IMR-90 (cell line): Measurements from ENCODE around the gene PDCD1LG2. TPM values are rescaled to one million over a fixed set of nuclear protein-coding genes. Genes with fewer than 3 reads are reported as not detected.

Experiments used
- ATAC-seq: fragments of 200-7000 bp; cut with Tn5 transposase; 2 replicates; pipeline ENCODE4 v1.9.1; 2020; ENCODE audit warnings: low read depth, mild to moderate bottlenecking, moderate library complexity
- BruUV-seq: library from RNA; stranded (reverse); fragments of 400-500 nt; replicated peaks from 2 replicates; lab custom pipeline; 2021; lab: Mats Ljungman, UMichigan
- CTCF ChIA-PET: fragments of 300-600 bp; formaldehyde crosslinking; extraction: SDS; loops from one replicate; lab custom pipeline; 2021; ENCODE audit warnings: antibody characterized with exemption; lab: Yijun Ruan, JAX
- POLR2A ChIA-PET: fragments of 300-600 bp; sonication (Branson Sonifier 250); formaldehyde crosslinking; loops from one replicate; lab custom pipeline; 2022; ENCODE audit warnings: antibody characterized with exemption; ENCODE audit not compliant: unreplicated experiment; lab: Charles Lee
- DNase-seq: peaks from one replicate; pipeline ENCODE4 v3.0.0; 2013
- H2AFZ ChIP-seq: replicated peaks from 2 replicates; pipeline ENCODE3; 2013; ENCODE audit warnings: low read length, mild to moderate bottlenecking; ENCODE audit not compliant: poor library complexity
- H2AK5ac ChIP-seq: 2 replicates; pipeline ENCODE4 v1.6.1; 2013; ENCODE audit warnings: low read depth, low read length, inconsistent platforms
- H2AK9ac ChIP-seq: replicated peaks from 2 replicates; pipeline ENCODE3; 2013; ENCODE audit warnings: mild to moderate bottlenecking, low read depth, low read length, moderate library complexity; ENCODE audit not compliant: poor library complexity
- H2BK120ac ChIP-seq: 2 replicates; pipeline ENCODE4 v1.6.1; 2013; ENCODE audit warnings: low read depth, low read length, inconsistent platforms
- H2BK15ac ChIP-seq: 3 replicates; pipeline ENCODE4 v1.6.1; 2013; ENCODE audit warnings: low read depth, low read length, inconsistent platforms
- H2BK20ac ChIP-seq: 2 replicates; pipeline ENCODE4 v1.6.1; 2013; ENCODE audit warnings: low read depth, mild to moderate bottlenecking, inconsistent platforms, low read length, moderate library complexity
- H2BK5ac ChIP-seq: 2 replicates; pipeline ENCODE4 v1.6.1; 2013; ENCODE audit warnings: mild to moderate bottlenecking, low read depth, low read length, inconsistent platforms; ENCODE audit not compliant: poor library complexity, severe bottlenecking
- H3K14ac ChIP-seq: replicated peaks from 2 replicates; pipeline ENCODE4 v1.6.1; 2013; ENCODE audit warnings: low read depth, low read length, inconsistent platforms
- H3K18ac ChIP-seq: 2 replicates; pipeline ENCODE4 v1.6.1; 2013; ENCODE audit warnings: low read depth, low read length, control low read depth
- H3K23ac ChIP-seq: 2 replicates; pipeline ENCODE4 v1.6.1; 2013; ENCODE audit warnings: low read depth, low read length, inconsistent platforms
- H3K27ac ChIP-seq: 2 replicates; pipeline ENCODE4 v1.5.1; 2013; ENCODE audit warnings: mild to moderate bottlenecking, control low read depth, low read length; ENCODE audit not compliant: insufficient read depth
- H3K27me3 ChIP-seq: 2 replicates; pipeline ENCODE4 v1.6.1; 2013; ENCODE audit warnings: low read length; ENCODE audit not compliant: control insufficient read depth, insufficient read depth
- H3K36me3 ChIP-seq: 2 replicates; pipeline ENCODE4 v1.6.1; 2013; ENCODE audit warnings: low read length, mixed read lengths; ENCODE audit not compliant: control insufficient read depth, insufficient read depth
- H3K4ac ChIP-seq: 2 replicates; pipeline ENCODE4 v1.6.1; 2013; ENCODE audit warnings: low read depth, low read length, inconsistent platforms
- H3K4me1 ChIP-seq: 2 replicates; pipeline ENCODE4 v1.6.1; 2013; ENCODE audit warnings: low read length, mixed read lengths; ENCODE audit not compliant: control insufficient read depth, insufficient read depth
- H3K4me2 ChIP-seq: 2 replicates; pipeline ENCODE4 v1.6.1; 2013; ENCODE audit warnings: low read depth, mild to moderate bottlenecking, control low read depth, low read length, moderate library complexity
- H3K4me3 ChIP-seq: 2 replicates; pipeline ENCODE4 v1.5.1; 2013; ENCODE audit warnings: low read depth, mild to moderate bottlenecking, control low read depth, low read length, moderate library complexity; ENCODE audit not compliant: insufficient read depth
- H3K56ac ChIP-seq: 2 replicates; pipeline ENCODE4 v1.6.1; 2013; ENCODE audit warnings: low read length, inconsistent platforms; ENCODE audit not compliant: insufficient read depth; ENCODE audit errors: extremely low read depth
- H3K79me1 ChIP-seq, 2 experiments: 2 replicates each; pipeline ENCODE4 v1.6.1; 2013; ENCODE audit warnings: low read length in 2 of 2, inconsistent platforms in 1 of 2, low read depth in 1 of 2
- H3K9ac ChIP-seq: 2 replicates; pipeline ENCODE4 v1.6.1; 2013; ENCODE audit warnings: low read depth, low read length, control low read depth
- H3K9me1 ChIP-seq: 2 replicates; pipeline ENCODE4 v1.6.1; 2013; ENCODE audit warnings: low read length, inconsistent platforms; ENCODE audit not compliant: insufficient read depth
- H3K9me3 ChIP-seq: 2 replicates; pipeline ENCODE4 v1.6.1; 2013; ENCODE audit warnings: low read length; ENCODE audit not compliant: control insufficient read depth, insufficient read depth
- H4K20me1 ChIP-seq: 2 replicates; pipeline ENCODE4 v1.6.1; 2013; ENCODE audit warnings: low read length, inconsistent platforms; ENCODE audit not compliant: insufficient read depth
- H4K5ac ChIP-seq: 2 replicates; pipeline ENCODE4 v1.6.1; 2013; ENCODE audit warnings: mild to moderate bottlenecking, low read depth, low read length, control low read depth
- H4K8ac ChIP-seq, 2 experiments: 2 replicates each; pipeline ENCODE4 v1.6.1; 2013; ENCODE audit warnings: low read depth in 2 of 2, low read length in 2 of 2, control low read depth in 1 of 2, inconsistent platforms in 1 of 2
- H4K91ac ChIP-seq: 2 replicates; pipeline ENCODE4 v1.6.1; 2013; ENCODE audit warnings: low read depth, low read length, inconsistent platforms; ENCODE audit not compliant: insufficient read depth
- BHLHE40 ChIP-seq: fragments of 150-350 bp; IDR thresholded peaks from 2 replicates; pipeline ENCODE4 v1.6.1; 2016; ENCODE audit warnings: mild to moderate bottlenecking, low read depth, low read length
- FOS ChIP-seq: fragments of 150-350 bp; IDR thresholded peaks from 2 replicates; pipeline ENCODE4 v1.6.1; 2016; ENCODE audit warnings: low read depth, low read length
- RAD21 ChIP-seq: IDR thresholded peaks from 2 replicates; pipeline ENCODE4 v1.6.1; 2012; ENCODE audit warnings: low read length, improper control_type of control experiment
- SMC3 ChIP-seq: fragments of 150-350 bp; IDR thresholded peaks from 2 replicates; pipeline ENCODE4 v1.6.1; 2016; ENCODE audit warnings: low read depth, mild to moderate bottlenecking, antibody characterized with exemption, low read length, moderate library complexity
- WGBS, 2 experiments: methylation state at CpG; one replicate each; pipeline versions ENCODE4 v1.1.5 to v1.1.7; 2013; ENCODE audit warnings: missing lambda C conversion rate in 2 of 2; ENCODE audit not compliant: insufficient read length in 1 of 2; ENCODE audit errors: extremely low coverage in 2 of 2; 5-methylcytosine and 5-hydroxymethylcytosine counted together
- dilution Hi-C: fragments of 300-500 bp; cut with HindIII; formaldehyde crosslinking; loops from one replicate; pipeline ENCODE4 v1.14.3; 2018; ENCODE audit warnings: low sequenced_read_pairs; ENCODE audit not compliant: unreplicated experiment
- in situ Hi-C: fragments of 300-500 bp; cut with MboI; formaldehyde crosslinking; loops from 3 replicates; pipeline ENCODE4 v1.14.3; 2019; ENCODE audit warnings: low sequenced_read_pairs, inconsistent platforms, mixed read lengths
- intact Hi-C: fragments of 100-400 bp; cut with micrococcal nuclease; formaldehyde crosslinking; loops from 2 replicates; pipeline ENCODE4 v1.10.0; 2022
- polyA plus RNA-seq, 3 experiments: library from polyadenylated mRNA; depleted of rRNA; stranded (reverse); fragments of >200 nt; gene quantifications; 2 replicates each; pipeline ENCODE4 v1.2.3, GENCODE V29; 2012; ENCODE audit warnings: low replicate concordance in 1 of 3
- total RNA-seq: library from RNA; depleted of rRNA; stranded (reverse); fragments of >200 nt; gene quantifications from 2 replicates; pipeline ENCODE4 v1.2.3, GENCODE V29; 2012
- TF ChIP-seq, protein P1 (sequence below): fragments of 150-350 bp; IDR thresholded peaks from 2 replicates; pipeline ENCODE4 v1.6.1; 2017; ENCODE audit warnings: mild to moderate bottlenecking, antibody characterized with exemption, low read length, low read depth

The PDCD1LG2 gene
- total and polyA plus RNA-seq, 2 of the 4 experiments (the other 2 are of a cell fraction) = 17.5 to 33.3 TPM

DNA sequence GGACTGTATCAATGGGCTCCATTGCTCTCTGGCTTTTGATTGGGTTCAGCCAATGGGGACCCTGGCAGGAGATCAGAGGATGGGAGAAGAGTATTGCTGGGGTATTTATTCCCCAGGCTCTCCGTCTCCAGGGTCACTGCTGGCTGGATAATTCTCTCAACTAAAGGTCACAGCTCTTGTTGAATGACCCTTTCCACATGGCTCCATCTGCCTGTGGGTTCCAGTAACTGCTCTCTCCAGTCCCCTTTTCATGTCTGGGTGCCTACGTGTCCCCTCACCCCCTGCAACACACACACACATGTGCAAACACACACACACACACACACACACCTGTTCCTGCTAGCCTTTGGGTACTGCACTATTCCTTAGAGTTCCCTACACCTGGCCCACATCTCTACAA lies 64.7 kb downstream of the PDCD1LG2 start:
- dilution Hi-C loops = no loop called here

More for the DNA sequence above, 64.7 kb downstream of the PDCD1LG2 start:
- ATAC-seq (no peak), DNase-seq (no peak)
- ChIA-PET POLR2A (no interaction called here), CTCF (no interaction called here)
- H3K27me3 ChIP-seq = no peaks in the 10 kb centered on the region
- no TSS peak for BruUV-seq
- H3K23ac ChIP-seq = no peak overlapping the region
- H3K18ac ChIP-seq = no peak overlapping the region
- no peaks in the 10 kb centered on the region for H3K9me1 ChIP-seq
- no peak overlapping the region for H4K5ac ChIP-seq
- no peak overlapping the region for H3K4ac ChIP-seq
- H2AK9ac ChIP-seq = no peak overlapping the region
- no peaks in the 10 kb centered on the region for H3K4me1 ChIP-seq
- no peak overlapping the region for H2BK15ac ChIP-seq
- H2BK5ac ChIP-seq = no peak overlapping the region
- no peak overlapping the region for H3K9ac ChIP-seq
- H3K4me3 ChIP-seq = no peak overlapping the region
- H4K8ac ChIP-seq = no peak overlapping the region; a peak in 1 of 4 replicates
- H4K20me1 ChIP-seq = no peaks in the 10 kb centered on the region
- peaks cover 7% of the 10 kb centered on the region; the same call in 1 of the 2 replicates for H3K36me3 ChIP-seq
- no peak overlapping the region for H2BK20ac ChIP-seq
- no peak overlapping the region for H2AFZ ChIP-seq
- no peak overlapping the region for H3K56ac ChIP-seq
- 0 out of 2 replicates have a peak, but pooled peaks cover 2% of the 10 kb centered on the region for H3K9me3 ChIP-seq
- WGBS, 2 experiments = 64% methylated on average over 1 of the region's 2 CpGs; no CpG with 5 or more reads in 1 of the 2 experiments
- no peak overlapping the region for H3K27ac ChIP-seq
- no peak overlapping the region for H2BK120ac ChIP-seq
- H4K91ac ChIP-seq = no peak overlapping the region
- no peak overlapping the region for H2AK5ac ChIP-seq
- H3K14ac ChIP-seq = no peak overlapping the region
- in situ Hi-C loops = loop anchor here (25.0 kb wide), 1 partner anchor 1188 kb away; no protein-coding TSS in a partner anchor
- peaks cover 4% of the 10 kb centered on the region in 2 experiments; a peak in 2 of 4 replicates for H3K79me1 ChIP-seq
- no peak overlapping the region for H3K4me2 ChIP-seq
- TF ChIP-seq, protein P1, sequence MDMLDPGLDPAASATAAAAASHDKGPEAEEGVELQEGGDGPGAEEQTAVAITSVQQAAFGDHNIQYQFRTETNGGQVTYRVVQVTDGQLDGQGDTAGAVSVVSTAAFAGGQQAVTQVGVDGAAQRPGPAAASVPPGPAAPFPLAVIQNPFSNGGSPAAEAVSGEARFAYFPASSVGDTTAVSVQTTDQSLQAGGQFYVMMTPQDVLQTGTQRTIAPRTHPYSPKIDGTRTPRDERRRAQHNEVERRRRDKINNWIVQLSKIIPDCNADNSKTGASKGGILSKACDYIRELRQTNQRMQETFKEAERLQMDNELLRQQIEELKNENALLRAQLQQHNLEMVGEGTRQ = no peak
- TF ChIP-seq FOS (no peak), SMC3 (no peak), BHLHE40 (no peak), RAD21 (no peak)
- intact Hi-C loops = no loop called here
